T-helper 1 cell treated with Interleukin-12 subunit alpha and Interleukin-12 subunit beta and Interleukin-4 antibody, amounts not matched to agents 30 μg/mL and 1 μg/mL, for 36 hours (primary cell): Measurements from ENCODE around the gene KRT37.

Source experiments
- H3K27ac Mint-ChIP-seq: one replicate; pipeline ENCODE4 v1.8.0; 2021; ENCODE audit warnings: mild to moderate bottlenecking, mixed read lengths
- H3K27me3 Mint-ChIP-seq: one replicate; pipeline ENCODE4 v1.8.0; 2021; ENCODE audit warnings: low read depth, mixed read lengths
- H3K36me3 Mint-ChIP-seq: one replicate; pipeline ENCODE4 v1.8.0; 2021; ENCODE audit warnings: low read depth, mixed read lengths
- H3K4me1 Mint-ChIP-seq: one replicate; pipeline ENCODE4 v1.8.0; 2021; ENCODE audit warnings: low read depth, mixed read lengths
- H3K4me3 Mint-ChIP-seq: one replicate; pipeline ENCODE4 v1.8.0; 2021; ENCODE audit warnings: mild to moderate bottlenecking, moderate library complexity, mixed read lengths
- H3K9me3 Mint-ChIP-seq: one replicate; pipeline ENCODE4 v1.8.0; 2021; ENCODE audit warnings: mixed read lengths

The KRT37 gene

DNA sequence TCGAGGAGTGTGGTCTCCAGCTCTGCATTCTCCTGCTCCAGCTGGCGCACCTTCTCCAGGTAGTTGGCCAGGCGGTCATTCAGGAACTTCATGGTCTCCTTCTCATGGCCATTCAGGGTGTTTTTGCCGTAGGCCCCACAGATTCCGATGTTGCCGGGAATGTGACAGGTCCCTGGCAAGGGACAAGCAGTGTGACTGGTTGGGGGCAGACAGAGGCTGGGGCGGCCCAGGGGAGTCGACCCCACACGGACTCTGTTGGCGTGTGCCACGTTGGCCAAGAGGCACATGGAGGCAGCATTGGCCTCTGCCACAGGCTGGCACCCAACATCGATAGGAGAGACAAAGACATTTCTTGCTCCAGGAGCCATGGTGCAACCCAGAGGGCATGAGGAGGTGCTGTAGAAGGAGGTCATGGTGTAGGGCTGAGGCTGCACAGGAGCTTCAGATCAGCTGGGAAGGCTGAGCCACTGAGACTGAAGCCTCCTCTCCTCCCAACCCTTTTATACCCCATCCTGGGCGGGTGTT, at the start of gene KRT37:
Gene KRT37 (minus strand): TSS at position 475 of the 525 bp plus-strand sequence. CDS start 62 bp downstream, at position 413.
- Mint-ChIP-seq H3K36me3 (no peaks in the 10 kb centered on the region), H3K9me3 (no peaks in the 10 kb centered on the region), H3K27me3 (peaks cover 9% of the 10 kb centered on the region), H3K4me1 (no peaks in the 10 kb centered on the region), H3K27ac (no peak within 1 kb of the TSS), H3K4me3 (no peak within 1 kb of the TSS)

DNA sequence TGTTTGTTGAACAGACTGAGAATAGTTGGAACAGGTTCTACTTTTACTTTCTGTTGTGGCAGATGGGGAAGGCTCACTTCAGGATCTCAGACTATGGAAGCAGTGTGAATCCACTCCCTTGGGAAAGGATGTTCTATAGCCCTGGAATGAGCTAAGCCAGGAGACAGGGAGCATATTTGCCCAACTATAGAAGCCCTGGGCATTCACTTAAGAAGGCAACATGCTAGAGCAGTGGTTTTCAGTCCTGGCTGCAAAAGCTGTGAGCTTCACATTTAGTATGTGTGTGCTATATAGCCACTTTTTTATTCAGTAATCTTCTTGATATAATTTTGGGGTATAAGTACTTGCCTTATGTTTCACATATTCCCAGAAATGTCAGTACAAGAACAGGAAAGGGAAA, 44.0 kb upstream of the KRT37 start:
- Mint-ChIP-seq H3K36me3 (no peaks in the 10 kb centered on the region), H3K27me3 (peaks cover 20% of the 10 kb centered on the region), H3K4me1 (no peaks in the 10 kb centered on the region), H3K4me3 (no peak overlapping the region), H3K27ac (no peak overlapping the region), H3K9me3 (no peaks in the 10 kb centered on the region)

- H3K4me1 Mint-ChIP-seq = no peaks in the 10 kb centered on the region
- no peaks in the 10 kb centered on the region for H3K36me3 Mint-ChIP-seq
- H3K27ac Mint-ChIP-seq = no peak overlapping the region
- H3K4me3 Mint-ChIP-seq = no peak overlapping the region
- no peaks in the 10 kb centered on the region for H3K9me3 Mint-ChIP-seq
- H3K27me3 Mint-ChIP-seq = peaks cover 20% of the 10 kb centered on the region
Observed at GRCh38 chr17:41467561-41467960, 43.2 kb upstream of the KRT37 start.

GRCh38 chr17:41466988-41467387, 42.6 kb upstream of the KRT37 start, which contains the start of gene KRT32:
Gene KRT32, minus strand, starts transcription at chr17:41467386. Its CDS starts 61 bp downstream, at chr17:41467325.
- Mint-ChIP-seq H3K36me3 (no peaks in the 10 kb centered on the region), H3K27me3 (peaks cover 18% of the 10 kb centered on the region), H3K4me3 (no peak within 1 kb of the TSS), H3K4me1 (no peaks in the 10 kb centered on the region), H3K27ac (no peak within 1 kb of the TSS), H3K9me3 (no peaks in the 10 kb centered on the region)

GRCh38 chr17:41464682-41465081, 40.3 kb upstream of the KRT37 start:
- H3K27ac Mint-ChIP-seq = no peak overlapping the region
- H3K36me3 Mint-ChIP-seq = no peaks in the 10 kb centered on the region
- H3K9me3 Mint-ChIP-seq = no peaks in the 10 kb centered on the region
- H3K4me3 Mint-ChIP-seq = no peak overlapping the region
- H3K27me3 Mint-ChIP-seq = peaks cover 9% of the 10 kb centered on the region
- H3K4me1 Mint-ChIP-seq = no peaks in the 10 kb centered on the region

DNA sequence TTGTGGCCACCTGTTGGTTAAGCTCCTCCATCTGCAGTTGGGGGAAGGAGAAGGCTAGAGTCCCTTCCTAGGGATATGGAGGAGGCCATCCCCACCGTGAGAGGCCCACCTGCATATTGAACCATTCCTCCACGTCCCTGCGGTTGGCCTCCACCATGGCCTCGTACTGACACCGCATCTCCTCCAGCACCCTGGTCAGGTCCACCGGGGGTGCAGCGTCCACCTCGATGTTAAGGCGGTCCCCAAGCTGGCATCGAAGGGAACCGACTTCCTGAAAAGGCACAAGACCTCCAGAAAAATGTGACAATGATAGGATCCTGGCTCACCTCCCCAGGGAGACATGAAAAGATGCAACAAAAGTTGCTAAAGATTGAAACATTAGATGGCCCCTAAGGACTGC, 39.8 kb upstream of the KRT37 start:
- H3K4me1 Mint-ChIP-seq = no peaks in the 10 kb centered on the region
- H3K27ac Mint-ChIP-seq = no peak overlapping the region
- peaks cover 5% of the 10 kb centered on the region for H3K27me3 Mint-ChIP-seq
- H3K9me3 Mint-ChIP-seq = no peaks in the 10 kb centered on the region
- no peak overlapping the region for H3K4me3 Mint-ChIP-seq
- H3K36me3 Mint-ChIP-seq = no peaks in the 10 kb centered on the region

- H3K36me3 Mint-ChIP-seq = no peaks in the 10 kb centered on the region
- peaks cover 3% of the 10 kb centered on the region for H3K27me3 Mint-ChIP-seq
- no peaks in the 10 kb centered on the region for H3K4me1 Mint-ChIP-seq
- no peaks in the 10 kb centered on the region for H3K9me3 Mint-ChIP-seq
- no peak overlapping the region for H3K4me3 Mint-ChIP-seq
- no peak overlapping the region for H3K27ac Mint-ChIP-seq
Observed at GRCh38 chr17:41463746-41464145, 39.4 kb upstream of the KRT37 start.

DNA sequence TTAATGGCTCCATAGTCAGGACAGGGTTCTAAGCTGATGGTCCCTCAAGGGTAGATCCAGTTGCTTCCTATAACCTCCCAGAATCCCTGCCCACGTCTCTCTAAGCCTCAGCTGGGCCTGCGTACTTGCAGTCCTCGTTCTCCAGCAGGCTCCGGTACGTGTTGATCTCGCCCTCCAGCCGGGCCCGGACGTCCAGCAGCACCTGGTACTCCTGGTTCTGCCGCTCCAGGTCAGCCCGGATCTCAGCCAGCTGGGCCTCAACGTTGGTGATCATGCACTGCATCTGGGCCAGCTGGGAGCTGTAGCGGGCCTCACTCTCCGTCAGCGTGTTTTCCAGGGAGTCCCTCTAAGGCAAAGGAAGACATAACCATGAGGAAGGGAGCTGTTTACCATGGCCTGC, 38.3 kb upstream of the KRT37 start:
- no peaks in the 10 kb centered on the region for H3K4me1 Mint-ChIP-seq
- H3K4me3 Mint-ChIP-seq = no peak overlapping the region
- H3K27me3 Mint-ChIP-seq = no peaks in the 10 kb centered on the region
- no peaks in the 10 kb centered on the region for H3K36me3 Mint-ChIP-seq
- no peaks in the 10 kb centered on the region for H3K9me3 Mint-ChIP-seq
- H3K27ac Mint-ChIP-seq = no peak overlapping the region

GRCh38 chr17:41457676-41458075, 33.3 kb upstream of the KRT37 start:
- Mint-ChIP-seq H3K27me3 (peaks cover 8% of the 10 kb centered on the region), H3K36me3 (no peaks in the 10 kb centered on the region), H3K4me1 (no peaks in the 10 kb centered on the region), H3K9me3 (no peaks in the 10 kb centered on the region), H3K27ac (no peak overlapping the region), H3K4me3 (no peak overlapping the region)

- Mint-ChIP-seq H3K27ac (no peak overlapping the region), H3K4me1 (no peaks in the 10 kb centered on the region), H3K27me3 (peaks cover 12% of the 10 kb centered on the region), H3K4me3 (no peak overlapping the region), H3K9me3 (no peaks in the 10 kb centered on the region), H3K36me3 (no peaks in the 10 kb centered on the region)
Observed at GRCh38 chr17:41456204-41456603, 31.8 kb upstream of the KRT37 start.

- Mint-ChIP-seq H3K36me3 (no peaks in the 10 kb centered on the region), H3K27me3 (peaks cover 12% of the 10 kb centered on the region), H3K9me3 (no peaks in the 10 kb centered on the region), H3K4me1 (no peaks in the 10 kb centered on the region), H3K4me3 (no peak overlapping the region), H3K27ac (no peak overlapping the region)
Observed at GRCh38 chr17:41455236-41455635, 30.9 kb upstream of the KRT37 start.

GRCh38 chr17:41453066-41453465, 28.7 kb upstream of the KRT37 start:
- no peak overlapping the region for H3K27ac Mint-ChIP-seq

GRCh38 chr17:41452281-41452680, 27.9 kb upstream of the KRT37 start:
- Mint-ChIP-seq H3K27ac (no peak overlapping the region), H3K27me3 (peaks cover 16% of the 10 kb centered on the region), H3K4me3 (no peak overlapping the region), H3K36me3 (no peaks in the 10 kb centered on the region), H3K9me3 (no peaks in the 10 kb centered on the region), H3K4me1 (no peaks in the 10 kb centered on the region)

More at GRCh38 chr17:41453066-41453465, 28.7 kb upstream of the KRT37 start:
- Mint-ChIP-seq H3K4me3 (no peak overlapping the region), H3K9me3 (no peaks in the 10 kb centered on the region), H3K4me1 (no peaks in the 10 kb centered on the region), H3K36me3 (no peaks in the 10 kb centered on the region), H3K27me3 (peaks cover 16% of the 10 kb centered on the region)

DNA sequence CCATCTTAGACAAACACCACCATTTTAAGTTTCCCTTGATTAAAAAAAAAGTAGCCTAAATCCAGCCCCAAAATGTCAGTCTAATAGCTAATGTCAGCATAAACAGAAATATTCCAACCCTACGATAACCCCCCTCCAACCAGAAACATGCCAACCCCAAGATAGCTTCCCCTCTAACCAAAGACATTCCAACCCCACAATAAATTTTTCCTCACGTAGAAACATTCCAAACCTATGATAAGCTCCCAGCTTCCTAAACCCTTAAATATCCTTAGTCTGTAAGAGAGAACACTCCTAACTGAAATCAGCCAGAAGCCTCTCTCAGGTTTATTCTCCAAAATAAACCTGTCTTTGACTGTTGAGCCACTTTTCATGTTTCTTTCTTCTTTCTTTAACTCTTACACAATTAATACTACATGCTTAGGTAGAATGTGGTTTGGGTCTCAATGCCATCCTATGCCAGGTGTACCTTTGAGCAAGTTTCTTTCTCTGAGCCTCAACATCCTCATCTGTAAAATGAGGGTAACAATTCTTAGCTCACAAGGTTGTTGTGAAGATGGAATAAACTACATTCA, 26.9 kb upstream of the KRT37 start:
- H3K27me3 Mint-ChIP-seq = peaks cover 16% of the 10 kb centered on the region
- H3K36me3 Mint-ChIP-seq = no peaks in the 10 kb centered on the region
- H3K27ac Mint-ChIP-seq = no peak overlapping the region
- no peaks in the 10 kb centered on the region for H3K4me1 Mint-ChIP-seq
- no peak overlapping the region for H3K4me3 Mint-ChIP-seq
- H3K9me3 Mint-ChIP-seq = no peaks in the 10 kb centered on the region

- H3K9me3 Mint-ChIP-seq = no peaks in the 10 kb centered on the region
- H3K27me3 Mint-ChIP-seq = peaks cover 12% of the 10 kb centered on the region
- H3K4me3 Mint-ChIP-seq = no peak overlapping the region
- H3K4me1 Mint-ChIP-seq = no peaks in the 10 kb centered on the region
- no peak overlapping the region for H3K27ac Mint-ChIP-seq
- no peaks in the 10 kb centered on the region for H3K36me3 Mint-ChIP-seq
Observed at GRCh38 chr17:41449008-41449407, 24.6 kb upstream of the KRT37 start.
